ENCODE data around the gene MLXIP. TPM values are rescaled to one million over a fixed set of nuclear protein-coding genes. Genes with fewer than 3 reads are reported as not detected.

Gene MLXIP
- total and polyA plus RNA-seq, 2 of the 13 experiments (the other 11 are each of a cell fraction or from before 2014, with no cell fraction given), result 5.3 to 6.7 TPM

GRCh38 chr12:122062832-122063693, 15.5 kb upstream of the MLXIP start (continued):
- no peak for TF ChIP-seq GRHL1 (CRISPR knock-in tag; conservative IDR thresholded peaks at IDR 0.05)
- TF ChIP-seq HNRNPLL (IDR thresholded peaks at IDR 0.05; ENCODE audit: low read depth, low read length, poor library complexity, severe bottlenecking), result no peak
- no peak; the same call in 1 of the 2 replicates for TF ChIP-seq ZNF263 (CRISPR knock-in tag; IDR thresholded peaks at IDR 0.05)
- TF ChIP-seq ZNF597 (CRISPR knock-in tag; IDR thresholded peaks at IDR 0.05), result no peak
- TF ChIP-seq SYNCRIP (IDR thresholded peaks at IDR 0.05; ENCODE audit: insufficient read depth, low read depth, low read length), result no peak
- no peak for TF ChIP-seq ZNF276 (CRISPR knock-in tag; IDR thresholded peaks at IDR 0.05; ENCODE audit: low read depth)
- TF ChIP-seq NCOR1 (IDR thresholded peaks at IDR 0.05; ENCODE audit: borderline replicate concordance, low read length), result 0 out of 2 replicates have a peak, but pooled peaks have one; percentile 2
- no peak; the same call in 1 of the 2 replicates for TF ChIP-seq ZBTB20 (CRISPR knock-in tag; IDR thresholded peaks at IDR 0.05; ENCODE audit: borderline replicate concordance, low read depth)
- TF ChIP-seq ZNF784 (CRISPR knock-in tag; IDR thresholded peaks at IDR 0.05; ENCODE audit: borderline replicate concordance), result no peak
- TF ChIP-seq SP4 (CRISPR knock-in tag; IDR thresholded peaks at IDR 0.05), result no peak; the same call in 1 of the 2 replicates
- no peak for TF ChIP-seq FOXK2 (IDR thresholded peaks at IDR 0.05)
- no peak for TF ChIP-seq ATM (IDR thresholded peaks at IDR 0.05; ENCODE audit: borderline replicate concordance)
- no peak for TF ChIP-seq SMYD3 (CRISPR knock-in tag; IDR thresholded peaks at IDR 0.05)
- peak; percentile 61; the same call in 1 of the 2 replicates for TF ChIP-seq ZBTB26 (CRISPR knock-in tag; IDR thresholded peaks at IDR 0.05; ENCODE audit: borderline replicate concordance)
- 0 out of 2 replicates have a peak, but pooled peaks have one; percentile 8 for TF ChIP-seq MTA1 (CRISPR knock-in tag; IDR thresholded peaks at IDR 0.05; ENCODE audit: borderline replicate concordance)
